HG02798 (cell line): ENCODE measurements around the gene SH3TC1.

ENCODE experiments used
- ATAC-seq: cut with Tn5 transposase; IDR thresholded peaks from one replicate; pipeline ENCODE4 v1.9.1; 2021; ENCODE audit warnings: mild to moderate bottlenecking; ENCODE audit not compliant: unreplicated experiment, poor library complexity

SH3TC1 gene

GRCh38 chr4:8255698-8256441, 56.8 kb downstream of the SH3TC1 start:
- no peak for ATAC-seq

GRCh38 chr4:8257854-8258253, 58.8 kb downstream of the SH3TC1 start:
- ATAC-seq = no peak

DNA sequence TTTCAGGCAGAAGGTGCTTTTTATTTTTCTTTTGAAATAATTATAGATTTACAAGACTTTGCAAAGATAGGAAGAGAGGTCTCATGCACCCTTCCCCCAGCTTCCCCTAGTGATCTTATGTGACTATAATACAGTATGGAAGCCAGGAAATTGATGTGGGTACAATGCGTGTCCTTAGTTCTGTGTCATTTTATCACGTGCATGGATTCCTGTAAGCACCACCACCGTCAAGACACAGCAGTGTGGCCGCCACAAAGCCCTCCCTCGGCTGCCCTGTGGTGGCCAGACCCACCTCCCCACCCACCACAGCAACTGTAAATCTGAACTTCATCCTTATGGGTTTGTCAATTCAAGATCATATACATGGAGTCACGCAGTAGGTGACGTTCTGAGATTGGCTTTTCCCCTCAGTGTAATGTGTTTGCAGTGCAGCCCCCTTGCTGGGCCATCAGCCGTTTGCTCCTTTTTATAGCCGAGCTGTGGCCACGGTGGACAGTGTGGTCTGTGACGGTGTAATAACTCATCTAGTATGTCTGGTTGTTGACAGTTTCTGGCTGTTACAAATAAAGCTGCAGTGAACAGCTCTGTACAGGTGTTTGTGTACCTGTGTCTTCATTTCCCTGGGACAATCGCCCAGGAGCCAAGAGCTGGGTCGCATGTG, 59.6 kb downstream of the SH3TC1 start:
- no peak for ATAC-seq

DNA sequence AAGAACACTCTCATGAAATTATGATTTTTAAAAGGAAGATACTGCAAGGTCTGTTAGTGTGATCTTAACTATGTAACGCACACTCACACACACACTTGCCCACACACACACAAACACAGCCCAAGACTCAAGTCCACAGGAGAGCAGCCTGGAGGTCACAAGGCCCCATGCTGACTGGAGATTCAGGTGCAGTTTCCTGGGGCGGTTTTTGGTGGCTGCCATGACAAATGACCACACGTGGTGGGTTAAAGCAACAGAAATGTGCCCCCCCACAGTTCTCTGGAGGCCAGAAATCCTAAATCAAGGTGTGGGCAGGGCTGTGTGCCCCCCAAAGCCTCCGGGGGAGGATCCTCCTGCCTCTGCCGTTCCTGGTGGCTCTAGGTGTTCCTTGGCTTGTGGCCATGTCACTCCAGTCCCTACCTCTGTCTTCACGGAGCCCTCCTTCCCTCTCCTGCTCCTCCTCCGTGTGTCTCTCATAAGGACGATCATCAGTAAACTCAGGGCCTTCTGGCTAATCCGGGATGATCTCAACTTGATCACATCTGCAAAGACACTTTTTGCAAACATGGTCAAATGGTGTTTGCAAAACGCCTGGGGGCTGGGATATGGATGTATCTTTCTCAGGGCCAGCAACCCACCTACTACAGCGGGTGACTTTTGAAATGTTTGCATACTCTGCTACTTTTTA, 60.8 kb downstream of the SH3TC1 start:
- no peak for ATAC-seq

DNA sequence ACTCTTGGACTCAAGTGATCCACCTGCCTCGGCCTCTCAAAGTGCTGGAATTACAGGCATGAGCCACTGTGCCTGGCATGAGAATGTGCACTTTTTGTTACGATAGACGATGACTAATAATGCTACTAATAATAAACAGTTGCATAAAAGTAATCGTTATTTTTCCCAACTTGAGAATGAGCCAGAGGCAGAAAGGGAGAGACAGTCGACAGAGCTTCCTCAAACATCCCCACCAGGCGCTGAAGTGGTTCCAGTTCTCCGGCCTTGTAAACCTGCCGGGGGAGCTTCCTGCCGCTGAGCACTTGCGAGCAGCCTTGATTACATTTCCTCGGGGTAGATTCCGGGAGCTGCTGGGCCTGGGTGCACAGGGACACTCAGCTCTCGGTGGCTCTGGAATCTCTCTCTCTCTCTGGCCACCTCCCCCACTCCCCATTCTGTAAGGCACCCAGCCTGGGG, 61.6 kb downstream of the SH3TC1 start:
- no peak for ATAC-seq

GRCh38 chr4:8261851-8262535, 62.9 kb downstream of the SH3TC1 start:
- no peak for ATAC-seq

GRCh38 chr4:8262637-8263322, 63.7 kb downstream of the SH3TC1 start:
- ATAC-seq = no peak

GRCh38 chr4:8263397-8263796, 64.3 kb downstream of the SH3TC1 start:
- ATAC-seq = no peak

- no peak for ATAC-seq
These were observed 65.0 kb downstream of the SH3TC1 start for GRCh38 chr4:8264106-8264505.

GRCh38 chr4:8265171-8265929, 66.3 kb downstream of the SH3TC1 start:
- no peak for ATAC-seq

GRCh38 chr4:8266088-8266487, 67.0 kb downstream of the SH3TC1 start:
- ATAC-seq = no peak

- no peak for ATAC-seq
These were observed 67.4 kb downstream of the SH3TC1 start for GRCh38 chr4:8266508-8266907.

DNA sequence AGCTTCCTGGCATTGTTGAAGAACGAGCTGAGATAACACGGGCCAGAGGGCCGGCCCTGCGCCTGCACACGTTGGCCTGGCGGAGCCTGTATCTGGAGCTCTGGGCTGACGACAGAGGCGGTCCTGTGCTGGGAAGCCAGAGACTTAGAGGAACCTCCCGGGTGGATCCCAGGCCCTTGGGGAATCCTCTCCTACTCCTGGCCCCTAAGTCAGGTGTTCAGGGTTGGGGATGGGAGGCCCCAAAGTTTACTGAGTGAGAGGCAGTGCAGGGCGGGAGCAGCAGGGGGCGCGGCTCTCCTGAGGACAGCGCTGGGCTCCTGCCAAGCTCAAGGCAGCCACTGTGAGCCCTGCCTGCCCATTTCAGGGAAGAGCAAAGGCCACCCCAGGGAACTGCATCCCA, 68.0 kb downstream of the SH3TC1 start:
- ATAC-seq = peak; percentile 58

DNA sequence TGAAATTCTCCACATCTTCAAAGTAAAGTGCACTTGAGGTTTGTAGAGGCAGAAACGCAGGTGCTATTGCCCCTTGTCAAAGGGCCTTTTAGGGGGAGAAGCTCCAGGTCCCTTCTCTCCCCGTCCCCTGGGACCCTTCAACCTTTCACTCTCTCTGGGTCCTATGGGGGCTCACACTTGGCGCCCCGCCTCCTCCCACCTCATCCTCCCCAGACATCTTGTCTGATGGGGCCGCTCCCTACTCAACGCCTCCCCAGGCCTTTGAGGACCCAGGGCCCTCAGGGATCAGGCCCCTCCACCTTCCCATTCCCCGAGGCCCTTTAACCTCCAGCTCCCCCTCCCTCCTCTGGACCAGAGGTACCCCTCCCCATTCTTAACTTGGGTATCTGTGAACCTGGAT, 69.1 kb downstream of the SH3TC1 start:
- ATAC-seq = no peak

GRCh38 chr4:8268901-8269534, 69.9 kb downstream of the SH3TC1 start:
- no peak for ATAC-seq

- no peak for ATAC-seq
These were observed 70.7 kb downstream of the SH3TC1 start, which contains the start of gene HTRA3 for GRCh38 chr4:8269535-8270417. Gene HTRA3, plus strand, starts transcription at chr4:8269754. Its CDS starts 215 bp downstream, at chr4:8269969.

GRCh38 chr4:8270418-8270771, 71.3 kb downstream of the SH3TC1 start:
- no peak for ATAC-seq
